Chondrocyte (in vitro differentiated cells): Measurements from ENCODE around the gene FGF12. TPM values are rescaled to one million over a fixed set of nuclear protein-coding genes. Genes with fewer than 3 reads are reported as not detected.
A peak's percentile ranks its signal among the peaks of the same experiment; 100 is the strongest.

ENCODE experiments used
- DNase-seq: peaks from one replicate; pipeline ENCODE4 v3.0.0; 2021; ENCODE audit warnings: mixed read lengths, low spot score
- H3K27ac Mint-ChIP-seq: one replicate; pipeline ENCODE4 v1.8.0; 2021; ENCODE audit warnings: mild to moderate bottlenecking, moderate library complexity, mixed read lengths; ENCODE audit not compliant: unreplicated experiment
- H3K27me3 Mint-ChIP-seq: 2 replicates; pipeline ENCODE4 v1.8.0; 2021; ENCODE audit warnings: low read depth, mixed read lengths
- H3K36me3 Mint-ChIP-seq: 2 replicates; pipeline ENCODE4 v1.8.0; 2021; ENCODE audit warnings: low read depth, mixed read lengths
- H3K4me1 Mint-ChIP-seq: 2 replicates; pipeline ENCODE4 v1.8.0; 2021; ENCODE audit warnings: low read depth, mild to moderate bottlenecking, mixed read lengths
- H3K4me3 Mint-ChIP-seq: one replicate; pipeline ENCODE4 v1.8.0; 2021; ENCODE audit warnings: mild to moderate bottlenecking, moderate library complexity, mixed read lengths; ENCODE audit not compliant: unreplicated experiment
- H3K9me3 Mint-ChIP-seq: 2 replicates; pipeline ENCODE4 v1.8.0; 2021; ENCODE audit warnings: low read depth, mixed read lengths
- total RNA-seq: library from RNA; stranded (reverse); gene quantifications from 3 replicates; pipeline ENCODE4 v1.2.1, GENCODE V29; 2021
- TF ChIP-seq, protein P1 (sequence below): fragments of 200-600 bp; sonication (generic); IDR thresholded peaks from 2 replicates; pipeline ENCODE4 v1.5.0; 2021; ENCODE audit warnings: antibody characterized with exemption, mild to moderate bottlenecking, moderate library complexity

Gene FGF12
- total RNA-seq, 1 donor from 2014 or later, result 0.15 TPM

DNA sequence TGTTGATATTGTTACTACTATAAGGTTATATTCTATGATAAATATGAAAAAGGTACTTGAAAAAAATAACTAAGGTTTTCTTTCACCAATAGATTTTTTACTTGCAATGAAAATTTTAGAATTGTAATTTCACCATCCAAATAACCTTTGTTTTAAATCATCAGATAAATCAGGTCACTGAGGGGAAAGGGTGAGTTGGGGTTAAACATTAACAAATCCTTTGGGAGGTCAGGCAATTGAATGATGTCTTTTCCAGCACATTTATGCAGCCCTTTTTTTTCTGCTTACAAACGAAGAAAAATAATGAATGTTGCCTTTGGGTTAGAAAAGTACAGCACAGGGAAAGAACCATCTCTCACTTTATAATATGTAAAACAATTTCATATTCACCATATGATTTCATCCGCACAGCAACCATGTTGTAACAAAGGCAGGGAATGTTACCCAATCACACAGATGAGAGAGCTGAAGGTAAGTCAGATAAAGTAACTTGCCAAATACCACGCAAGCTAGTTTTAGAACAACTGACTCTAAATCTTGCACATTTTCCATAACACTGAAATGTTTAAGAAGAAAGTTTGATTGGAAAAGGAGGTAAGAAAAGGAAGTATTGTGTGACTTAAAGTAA is 151.3 kb downstream of the FGF12 start:
- Mint-ChIP-seq H3K27ac (no peak overlapping the region), H3K4me3 (no peak overlapping the region), H3K36me3 (no peaks in the 10 kb centered on the region), H3K27me3 (peaks cover 10% of the 10 kb centered on the region), H3K4me1 (no peaks in the 10 kb centered on the region), H3K9me3 (peaks cover 3% of the 10 kb centered on the region)
- no peak for DNase-seq
- TF ChIP-seq, protein P1, sequence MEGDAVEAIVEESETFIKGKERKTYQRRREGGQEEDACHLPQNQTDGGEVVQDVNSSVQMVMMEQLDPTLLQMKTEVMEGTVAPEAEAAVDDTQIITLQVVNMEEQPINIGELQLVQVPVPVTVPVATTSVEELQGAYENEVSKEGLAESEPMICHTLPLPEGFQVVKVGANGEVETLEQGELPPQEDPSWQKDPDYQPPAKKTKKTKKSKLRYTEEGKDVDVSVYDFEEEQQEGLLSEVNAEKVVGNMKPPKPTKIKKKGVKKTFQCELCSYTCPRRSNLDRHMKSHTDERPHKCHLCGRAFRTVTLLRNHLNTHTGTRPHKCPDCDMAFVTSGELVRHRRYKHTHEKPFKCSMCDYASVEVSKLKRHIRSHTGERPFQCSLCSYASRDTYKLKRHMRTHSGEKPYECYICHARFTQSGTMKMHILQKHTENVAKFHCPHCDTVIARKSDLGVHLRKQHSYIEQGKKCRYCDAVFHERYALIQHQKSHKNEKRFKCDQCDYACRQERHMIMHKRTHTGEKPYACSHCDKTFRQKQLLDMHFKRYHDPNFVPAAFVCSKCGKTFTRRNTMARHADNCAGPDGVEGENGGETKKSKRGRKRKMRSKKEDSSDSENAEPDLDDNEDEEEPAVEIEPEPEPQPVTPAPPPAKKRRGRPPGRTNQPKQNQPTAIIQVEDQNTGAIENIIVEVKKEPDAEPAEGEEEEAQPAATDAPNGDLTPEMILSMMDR, result no peak

DNA sequence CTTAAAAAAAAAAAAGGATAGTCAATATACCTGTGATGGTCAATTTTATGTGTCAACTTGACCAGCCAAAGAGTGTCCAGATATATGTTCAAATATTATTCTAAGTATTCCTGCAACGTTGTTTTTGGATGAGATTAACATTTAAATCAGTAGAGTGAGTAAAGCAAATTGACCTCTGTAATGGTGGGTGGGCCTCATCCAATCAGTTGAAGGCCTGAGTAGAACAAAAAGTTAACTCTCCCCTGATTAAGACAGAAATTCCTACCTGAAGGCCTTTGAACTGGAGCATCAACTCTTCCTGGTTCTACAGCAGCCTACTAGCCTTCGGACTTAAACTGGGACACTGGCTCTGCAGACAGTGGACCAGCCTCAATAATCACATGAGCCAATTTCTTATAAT is 154.1 kb downstream of the FGF12 start:
- DNase-seq, result no peak

DNA sequence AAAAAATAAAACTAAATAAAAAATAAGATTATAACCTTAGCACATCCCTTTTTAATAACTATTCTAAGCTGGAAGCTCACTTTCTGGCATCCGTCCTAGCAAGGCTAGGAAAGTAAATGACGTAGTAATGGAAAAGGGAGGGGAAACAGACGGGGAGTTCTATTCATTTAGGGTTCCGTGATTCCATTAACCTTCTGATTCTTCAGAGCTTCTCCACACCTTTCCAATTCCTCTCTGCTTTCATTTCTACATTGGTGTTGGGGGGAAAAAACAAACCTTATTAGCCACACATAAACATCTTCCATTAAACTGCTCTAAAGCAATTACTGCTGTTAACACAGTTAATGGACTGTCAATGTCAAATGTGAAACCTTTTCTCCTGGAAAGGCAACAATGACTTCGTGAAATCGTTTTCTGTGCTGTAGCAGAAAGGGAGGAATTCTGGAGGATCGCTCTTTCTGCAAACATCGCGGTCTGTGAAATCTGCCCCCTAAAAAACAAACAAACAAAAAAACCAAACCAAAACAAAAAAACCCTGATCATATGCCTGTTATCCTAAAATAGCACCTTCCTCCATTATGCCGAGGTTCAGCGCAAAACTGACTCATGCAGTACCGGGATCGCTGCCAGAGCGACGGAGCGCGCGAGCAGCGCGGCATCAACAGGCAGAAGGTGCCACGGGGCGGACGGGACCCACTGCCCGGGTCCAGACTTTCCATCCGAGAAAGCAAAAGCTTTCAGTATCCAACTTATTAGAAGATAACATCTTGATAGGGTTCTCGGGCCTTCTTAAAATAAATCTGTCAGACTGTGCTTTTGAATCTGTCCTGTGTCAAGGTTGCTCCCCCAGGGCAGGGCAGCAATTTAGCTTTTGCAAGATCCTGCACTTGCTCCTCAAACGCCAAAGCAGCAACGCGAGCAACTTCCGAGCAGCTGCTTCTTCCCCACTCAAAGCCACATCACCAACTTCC is 156.2 kb downstream of the FGF12 start:
- H3K9me3 Mint-ChIP-seq, result peaks cover 3% of the 10 kb centered on the region
- H3K27me3 Mint-ChIP-seq, result peaks cover 18% of the 10 kb centered on the region
- TF ChIP-seq, protein P1, result no peak
- H3K4me1 Mint-ChIP-seq, result peaks cover 2% of the 10 kb centered on the region
- DNase-seq, result peak; percentile 68
- no peak overlapping the region for H3K27ac Mint-ChIP-seq
- H3K36me3 Mint-ChIP-seq, result no peaks in the 10 kb centered on the region
- H3K4me3 Mint-ChIP-seq, result no peak overlapping the region

More for the DNA sequence above, 154.1 kb downstream of the FGF12 start:
- Mint-ChIP-seq H3K4me1 (no peaks in the 10 kb centered on the region), H3K9me3 (peaks cover 3% of the 10 kb centered on the region), H3K36me3 (no peaks in the 10 kb centered on the region), H3K27ac (no peak overlapping the region), H3K27me3 (peaks cover 20% of the 10 kb centered on the region), H3K4me3 (no peak overlapping the region)
- TF ChIP-seq, protein P1, result no peak

DNA sequence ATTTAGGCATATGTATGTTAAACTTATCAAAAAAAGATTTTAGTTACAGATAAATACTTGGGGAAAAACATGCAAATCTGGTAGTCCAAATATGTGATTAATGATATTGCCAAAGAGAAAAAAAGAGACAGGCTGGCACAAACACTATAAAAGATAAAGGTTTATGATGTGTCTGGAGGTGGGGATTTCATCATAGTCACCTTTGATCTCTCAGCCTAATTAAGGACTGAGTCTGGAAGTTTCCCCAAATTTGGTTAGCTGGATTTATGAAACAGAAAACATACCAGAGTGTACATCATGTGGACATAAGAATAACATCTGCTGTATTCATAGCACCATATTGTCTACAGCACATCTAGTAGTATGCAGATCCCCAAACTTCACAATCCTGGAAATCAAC is 157.0 kb downstream of the FGF12 start:
- no peak for DNase-seq
- no peaks in the 10 kb centered on the region for H3K36me3 Mint-ChIP-seq
- peaks cover 3% of the 10 kb centered on the region for H3K9me3 Mint-ChIP-seq
- no peak overlapping the region for H3K4me3 Mint-ChIP-seq
- H3K4me1 Mint-ChIP-seq, result peaks cover 2% of the 10 kb centered on the region
- peaks cover 18% of the 10 kb centered on the region for H3K27me3 Mint-ChIP-seq
- TF ChIP-seq, protein P1, result no peak
- no peak overlapping the region for H3K27ac Mint-ChIP-seq

DNA sequence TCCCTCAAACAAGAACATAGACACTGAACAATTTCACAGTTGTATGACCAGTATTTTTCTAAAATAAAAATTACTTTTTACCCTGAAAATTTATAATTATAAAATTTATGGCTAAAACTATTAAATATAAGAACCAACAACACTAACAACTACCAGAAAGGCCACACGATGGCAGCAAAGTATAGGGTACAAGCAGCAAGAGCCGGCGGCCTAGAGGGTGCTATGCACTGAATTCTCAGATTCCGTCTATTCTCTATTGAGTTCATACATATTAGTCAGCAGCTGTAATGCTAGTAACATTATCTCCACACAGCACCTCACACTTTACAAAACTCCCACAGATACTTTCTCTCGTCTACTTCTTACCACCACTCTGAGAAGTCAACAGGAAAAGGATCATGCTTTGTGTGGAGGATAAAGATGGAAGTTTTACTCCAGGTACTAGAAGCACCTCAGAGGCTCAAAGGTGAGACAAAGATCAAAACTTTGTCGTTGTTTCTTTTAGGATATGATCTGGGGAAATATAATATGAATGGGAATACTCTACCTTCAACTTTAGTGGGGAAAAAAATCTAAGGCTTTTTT is 160.5 kb downstream of the FGF12 start:
- Mint-ChIP-seq H3K36me3 (no peaks in the 10 kb centered on the region), H3K4me1 (peaks cover 10% of the 10 kb centered on the region), H3K4me3 (no peak overlapping the region), H3K27ac (no peak overlapping the region), H3K9me3 (no peaks in the 10 kb centered on the region), H3K27me3 (peaks cover 17% of the 10 kb centered on the region)
- TF ChIP-seq, protein P1, result peak; percentile 97
- peak; percentile 66 for DNase-seq
